ENCODE measurements around the gene AGO4.
"Not testable (repeated sequence)": the region's sequence is repeated elsewhere in the genome, so short reads cannot be mapped to it uniquely, and the experiment has no call there.

GRCh38 chr1:35869245-35869950 is 61.6 kb downstream of the AGO4 start:
- not testable (repeated sequence) for TF ChIP-seq EZH2 (IDR thresholded peaks at IDR 0.05; ENCODE audit: borderline replicate concordance, low read length)
- TF ChIP-seq, protein P1, sequence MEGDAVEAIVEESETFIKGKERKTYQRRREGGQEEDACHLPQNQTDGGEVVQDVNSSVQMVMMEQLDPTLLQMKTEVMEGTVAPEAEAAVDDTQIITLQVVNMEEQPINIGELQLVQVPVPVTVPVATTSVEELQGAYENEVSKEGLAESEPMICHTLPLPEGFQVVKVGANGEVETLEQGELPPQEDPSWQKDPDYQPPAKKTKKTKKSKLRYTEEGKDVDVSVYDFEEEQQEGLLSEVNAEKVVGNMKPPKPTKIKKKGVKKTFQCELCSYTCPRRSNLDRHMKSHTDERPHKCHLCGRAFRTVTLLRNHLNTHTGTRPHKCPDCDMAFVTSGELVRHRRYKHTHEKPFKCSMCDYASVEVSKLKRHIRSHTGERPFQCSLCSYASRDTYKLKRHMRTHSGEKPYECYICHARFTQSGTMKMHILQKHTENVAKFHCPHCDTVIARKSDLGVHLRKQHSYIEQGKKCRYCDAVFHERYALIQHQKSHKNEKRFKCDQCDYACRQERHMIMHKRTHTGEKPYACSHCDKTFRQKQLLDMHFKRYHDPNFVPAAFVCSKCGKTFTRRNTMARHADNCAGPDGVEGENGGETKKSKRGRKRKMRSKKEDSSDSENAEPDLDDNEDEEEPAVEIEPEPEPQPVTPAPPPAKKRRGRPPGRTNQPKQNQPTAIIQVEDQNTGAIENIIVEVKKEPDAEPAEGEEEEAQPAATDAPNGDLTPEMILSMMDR (IDR thresholded peaks at IDR 0.05; ENCODE audit: low read length): not testable (repeated sequence)
